HL-60 (cell line): ENCODE measurements around the gene CABCOCO1.
"Not testable (repeated sequence)": the region's sequence is repeated elsewhere in the genome, so short reads cannot be mapped to it uniquely, and the experiment has no call there.

Experiments
- DNase-seq, 2 experiments: peaks; one replicate each; pipeline ENCODE4 v3.0.0-alpha.2; 2010 to 2020; ENCODE audit warnings: low read depth in 1 of 2, low spot score in 1 of 2
- H3K27ac ChIP-seq: fragments of 250-450 bp; sonication (Bioruptor Pico); replicated peaks from 2 replicates; pipeline ENCODE4 v1.5.1; 2020; ENCODE audit warnings: mild to moderate bottlenecking, moderate library complexity
- H3K27me3 ChIP-seq: fragments of 250-450 bp; sonication (Bioruptor Pico); 2 replicates; pipeline ENCODE4 v1.5.1; 2021; ENCODE audit warnings: mild to moderate bottlenecking, moderate library complexity; ENCODE audit not compliant: insufficient read depth, poor library complexity, severe bottlenecking
- H3K4me3 ChIP-seq: replicated peaks from 2 replicates; pipeline ENCODE4 v1.5.1; 2011; ENCODE audit warnings: mild to moderate bottlenecking, control low read depth, low read length; ENCODE audit not compliant: insufficient read depth
- CTCF ChIP-seq: IDR thresholded peaks from one replicate; pipeline ENCODE4 v1.5.1; 2011; ENCODE audit warnings: low read length, control low read depth, inconsistent platforms; ENCODE audit not compliant: insufficient read depth
- GABPA ChIP-seq: IDR thresholded peaks from 2 replicates; pipeline ENCODE4 v1.6.1; 2012; ENCODE audit warnings: low read depth
- POLR2AphosphoS5 ChIP-seq: IDR thresholded peaks from 2 replicates; pipeline ENCODE4 v1.6.1; 2012; ENCODE audit warnings: low read depth
- REST ChIP-seq: IDR thresholded peaks from 2 replicates; pipeline ENCODE4 v1.6.1; 2012; ENCODE audit warnings: low read depth; ENCODE audit not compliant: insufficient replicate concordance
- SPI1 ChIP-seq: IDR thresholded peaks from 2 replicates; pipeline ENCODE4 v1.6.1; 2012; ENCODE audit warnings: low read depth, mild to moderate bottlenecking, borderline replicate concordance

The CABCOCO1 gene

GRCh38 chr10:61688551-61689308, 26.0 kb downstream of the CABCOCO1 start:
- TF ChIP-seq GABPA (no peak), CTCF (no peak), SPI1 (no peak), REST (no peak), POLR2AphosphoS5 (no peak)
- no peak for DNase-seq
- H3K27me3 ChIP-seq = no peaks in the 10 kb centered on the region
- H3K4me3 ChIP-seq = no peak overlapping the region
- H3K27ac ChIP-seq = no peak overlapping the region

- not testable (repeated sequence) for H3K27me3 ChIP-seq, DNase-seq, H3K27ac ChIP-seq, H3K4me3 ChIP-seq
These were observed 28.9 kb downstream of the CABCOCO1 start for GRCh38 chr10:61691667-61692066.

GRCh38 chr10:61692447-61693010, 29.8 kb downstream of the CABCOCO1 start:
- H3K27me3 ChIP-seq = no peaks in the 10 kb centered on the region
- TF ChIP-seq GABPA (no peak), REST (no peak), CTCF (no peak), POLR2AphosphoS5 (no peak)
- no peak overlapping the region for H3K27ac ChIP-seq
- H3K4me3 ChIP-seq = no peak overlapping the region
- DNase-seq = no peak

GRCh38 chr10:61698968-61699655, 36.4 kb downstream of the CABCOCO1 start:
- no peak overlapping the region for H3K27ac ChIP-seq
- H3K4me3 ChIP-seq = no peak overlapping the region
- no peak for DNase-seq
- TF ChIP-seq SPI1 (no peak), GABPA (no peak), REST (no peak), CTCF (no peak), POLR2AphosphoS5 (no peak)
- H3K27me3 ChIP-seq = no peaks in the 10 kb centered on the region
